Measurements from ENCODE around the gene FNDC1. TPM values are rescaled to one million over a fixed set of nuclear protein-coding genes. Genes with fewer than 3 reads are reported as not detected.

FNDC1 gene
- total RNA-seq, 1 donor, result 24.2 TPM

DNA sequence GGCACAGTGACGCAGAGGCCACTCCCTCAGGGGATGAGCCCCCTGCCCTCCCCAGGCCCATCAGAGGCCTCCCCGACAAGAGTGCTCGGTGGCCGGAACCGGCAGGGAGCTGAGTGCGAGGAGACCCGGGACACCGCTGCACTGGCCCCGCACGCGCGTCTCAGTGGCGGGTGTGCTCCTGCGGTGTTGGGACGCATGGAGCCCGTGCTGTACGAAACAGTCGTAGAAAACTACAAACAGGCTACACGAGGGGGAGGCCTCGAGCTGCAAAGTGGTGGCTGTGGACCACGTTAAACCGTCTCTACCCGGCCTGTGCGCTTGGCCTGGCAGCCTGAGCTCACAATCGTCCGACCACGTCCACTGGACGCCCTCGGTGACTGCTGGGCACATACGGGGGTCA is 40.2 kb upstream of the FNDC1 start:
- DNase-seq (ENCODE audit: insufficient read length, low spot score, missing footprints), result no peak
- no peaks in the 10 kb centered on the region for H3K36me3 ChIP-seq (ENCODE audit: insufficient read depth, low read length)
- peaks cover 9% of the 10 kb centered on the region for H3K27me3 ChIP-seq (ENCODE audit: insufficient read depth, low read length)
- no peaks in the 10 kb centered on the region for H3K4me1 ChIP-seq (ENCODE audit: insufficient read depth, low read length)
- H4K20me1 ChIP-seq (ENCODE audit: insufficient read depth, low read length), result no peaks in the 10 kb centered on the region
- no peak overlapping the region for H3K27ac ChIP-seq (ENCODE audit: low read depth, low read length)
- H3K9me3 ChIP-seq (ENCODE audit: low read depth, low read length), result no peaks in the 10 kb centered on the region
- H2AFZ ChIP-seq (ENCODE audit: low read length), result no peak overlapping the region
- TF ChIP-seq, protein P1, sequence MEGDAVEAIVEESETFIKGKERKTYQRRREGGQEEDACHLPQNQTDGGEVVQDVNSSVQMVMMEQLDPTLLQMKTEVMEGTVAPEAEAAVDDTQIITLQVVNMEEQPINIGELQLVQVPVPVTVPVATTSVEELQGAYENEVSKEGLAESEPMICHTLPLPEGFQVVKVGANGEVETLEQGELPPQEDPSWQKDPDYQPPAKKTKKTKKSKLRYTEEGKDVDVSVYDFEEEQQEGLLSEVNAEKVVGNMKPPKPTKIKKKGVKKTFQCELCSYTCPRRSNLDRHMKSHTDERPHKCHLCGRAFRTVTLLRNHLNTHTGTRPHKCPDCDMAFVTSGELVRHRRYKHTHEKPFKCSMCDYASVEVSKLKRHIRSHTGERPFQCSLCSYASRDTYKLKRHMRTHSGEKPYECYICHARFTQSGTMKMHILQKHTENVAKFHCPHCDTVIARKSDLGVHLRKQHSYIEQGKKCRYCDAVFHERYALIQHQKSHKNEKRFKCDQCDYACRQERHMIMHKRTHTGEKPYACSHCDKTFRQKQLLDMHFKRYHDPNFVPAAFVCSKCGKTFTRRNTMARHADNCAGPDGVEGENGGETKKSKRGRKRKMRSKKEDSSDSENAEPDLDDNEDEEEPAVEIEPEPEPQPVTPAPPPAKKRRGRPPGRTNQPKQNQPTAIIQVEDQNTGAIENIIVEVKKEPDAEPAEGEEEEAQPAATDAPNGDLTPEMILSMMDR (IDR thresholded peaks at IDR 0.05; ENCODE audit: extremely low read depth, low read depth, low read length), result no peak
- no peaks in the 10 kb centered on the region for H3K79me2 ChIP-seq (ENCODE audit: insufficient read depth, low read length)
- no peak overlapping the region for H3K4me2 ChIP-seq (ENCODE audit: insufficient read depth, low read length)
- no peak overlapping the region for H3K4me3 ChIP-seq (ENCODE audit: insufficient read depth, low read length)

DNA sequence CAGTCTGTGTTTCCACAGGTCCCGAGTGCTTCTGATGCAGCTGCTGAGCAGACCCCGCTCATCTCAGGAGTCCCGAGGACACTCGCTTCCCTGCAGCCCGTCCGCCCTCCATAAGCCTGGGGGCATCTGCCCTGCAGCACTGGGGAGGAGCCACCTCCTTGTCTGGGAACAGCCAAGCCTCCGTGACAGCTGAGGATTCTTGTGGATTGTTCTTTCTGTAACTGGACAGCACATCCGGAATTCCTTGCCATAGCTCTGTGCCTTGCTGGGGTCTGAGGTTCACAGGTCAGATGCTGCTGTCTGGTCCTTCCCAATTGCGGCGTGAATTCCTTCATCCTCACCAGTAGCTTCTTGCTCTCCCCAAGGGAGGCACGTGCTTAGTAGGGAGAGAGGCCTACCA is 38.4 kb upstream of the FNDC1 start:
- DNase-seq (ENCODE audit: insufficient read length, low spot score, missing footprints), result no peak
- TF ChIP-seq, protein P1 (IDR thresholded peaks at IDR 0.05; ENCODE audit: extremely low read depth, low read depth, low read length), result no peak
- Histone ChIP-seq H3K4me3 (ENCODE audit: insufficient read depth, low read length) (no peak overlapping the region), H3K36me3 (ENCODE audit: insufficient read depth, low read length) (no peaks in the 10 kb centered on the region), H3K9me3 (ENCODE audit: low read depth, low read length) (no peaks in the 10 kb centered on the region), H3K79me2 (ENCODE audit: insufficient read depth, low read length) (no peaks in the 10 kb centered on the region), H2AFZ (ENCODE audit: low read length) (no peak overlapping the region), H4K20me1 (ENCODE audit: insufficient read depth, low read length) (no peaks in the 10 kb centered on the region), H3K27ac (ENCODE audit: low read depth, low read length) (no peak overlapping the region), H3K4me2 (ENCODE audit: insufficient read depth, low read length) (no peak overlapping the region), H3K27me3 (ENCODE audit: insufficient read depth, low read length) (peaks cover 19% of the 10 kb centered on the region), H3K4me1 (ENCODE audit: insufficient read depth, low read length) (no peaks in the 10 kb centered on the region)

DNA sequence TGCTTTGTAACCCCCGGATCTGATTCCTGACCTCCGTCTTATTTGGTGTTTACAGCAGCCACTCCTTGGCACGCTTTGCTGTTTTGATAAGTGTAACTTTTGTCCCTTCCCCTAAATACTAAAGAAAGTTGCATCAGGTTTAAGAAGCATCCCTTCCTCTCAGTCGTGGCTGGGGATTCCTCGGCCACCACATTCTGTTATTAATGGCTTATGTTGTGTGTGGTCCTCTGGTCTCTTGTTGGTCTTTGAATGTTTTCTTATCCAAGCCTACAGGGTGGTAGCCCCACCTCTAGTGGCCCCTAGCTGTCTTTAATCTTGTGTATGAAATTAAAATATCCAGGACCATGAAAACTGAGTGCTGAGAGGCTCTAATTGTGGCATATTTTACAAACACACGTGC is 37.5 kb upstream of the FNDC1 start:
- Histone ChIP-seq H2AFZ (ENCODE audit: low read length) (no peak overlapping the region), H3K4me3 (ENCODE audit: insufficient read depth, low read length) (no peak overlapping the region), H3K4me2 (ENCODE audit: insufficient read depth, low read length) (no peak overlapping the region), H3K79me2 (ENCODE audit: insufficient read depth, low read length) (no peaks in the 10 kb centered on the region), H3K27me3 (ENCODE audit: insufficient read depth, low read length) (peaks cover 22% of the 10 kb centered on the region), H3K27ac (ENCODE audit: low read depth, low read length) (no peak overlapping the region), H4K20me1 (ENCODE audit: insufficient read depth, low read length) (no peaks in the 10 kb centered on the region), H3K9me3 (ENCODE audit: low read depth, low read length) (no peaks in the 10 kb centered on the region), H3K36me3 (ENCODE audit: insufficient read depth, low read length) (no peaks in the 10 kb centered on the region), H3K4me1 (ENCODE audit: insufficient read depth, low read length) (no peaks in the 10 kb centered on the region)
- no peak for DNase-seq (ENCODE audit: insufficient read length, low spot score, missing footprints)
- TF ChIP-seq, protein P1 (IDR thresholded peaks at IDR 0.05; ENCODE audit: extremely low read depth, low read depth, low read length), result no peak

DNA sequence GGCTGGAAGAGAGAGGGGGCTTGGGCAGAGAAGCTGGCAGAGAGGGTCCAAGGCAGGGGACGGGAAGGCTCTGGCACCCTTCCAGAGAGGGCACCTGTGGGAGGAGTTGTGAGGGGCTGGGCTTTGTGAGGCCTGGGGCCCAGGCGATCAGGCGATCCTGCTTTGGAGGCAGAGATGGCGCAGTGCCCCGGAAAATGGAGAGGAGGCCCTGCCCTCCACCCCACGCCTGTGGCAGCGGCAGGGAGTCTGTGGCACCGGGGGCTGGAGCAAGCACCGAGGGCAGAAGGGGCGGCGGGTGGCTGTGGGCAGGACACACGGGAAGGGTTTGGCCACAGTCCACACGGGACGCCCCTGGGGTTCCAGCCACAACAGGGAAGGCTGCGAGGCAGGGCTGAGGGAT is 36.5 kb upstream of the FNDC1 start:
- TF ChIP-seq, protein P1 (IDR thresholded peaks at IDR 0.05; ENCODE audit: extremely low read depth, low read depth, low read length), result no peak
- Histone ChIP-seq H4K20me1 (ENCODE audit: insufficient read depth, low read length) (no peaks in the 10 kb centered on the region), H3K9me3 (ENCODE audit: low read depth, low read length) (no peaks in the 10 kb centered on the region), H3K4me2 (ENCODE audit: insufficient read depth, low read length) (no peak overlapping the region), H3K79me2 (ENCODE audit: insufficient read depth, low read length) (no peaks in the 10 kb centered on the region), H3K36me3 (ENCODE audit: insufficient read depth, low read length) (no peaks in the 10 kb centered on the region), H2AFZ (ENCODE audit: low read length) (no peak overlapping the region), H3K4me1 (ENCODE audit: insufficient read depth, low read length) (no peaks in the 10 kb centered on the region), H3K27me3 (ENCODE audit: insufficient read depth, low read length) (peaks cover 23% of the 10 kb centered on the region), H3K4me3 (ENCODE audit: insufficient read depth, low read length) (no peak overlapping the region), H3K27ac (ENCODE audit: low read depth, low read length) (no peak overlapping the region)
- no peak for DNase-seq (ENCODE audit: insufficient read length, low spot score, missing footprints)
